K562 (cell line): ENCODE measurements around the gene LONP1. TPM values are rescaled to one million over a fixed set of nuclear protein-coding genes. Genes with fewer than 3 reads are reported as not detected.

ENCODE experiments used
- ATAC-seq: fragments of 200-7000 bp; cut with Tn5 transposase; 3 replicates; pipeline ENCODE4 v1.9.1; 2020; ENCODE audit warnings: moderate library complexity
- BruUV-seq: library from RNA; stranded (reverse); fragments of 400-500 nt; replicated peaks from 2 replicates; lab custom pipeline; 2021; lab: Mats Ljungman, UMichigan
- CTCF ChIA-PET: fragments of 300-600 bp; formaldehyde crosslinking; extraction: SDS; loops from one replicate; lab custom pipeline; 2021; ENCODE audit warnings: low intra/inter-chr PET ratio; lab: Yijun Ruan, JAX
- POLR2A ChIA-PET: fragments of 300-600, 350-650 bp; sonication (Branson Sonifier 250); formaldehyde crosslinking; extraction: SDS; loops from one replicate; lab custom pipeline; 2021; ENCODE audit warnings: antibody characterized with exemption, inconsistent platforms; lab: Yijun Ruan, JAX
- DNase-seq, 4 experiments: peaks; one replicate each; pipeline versions ENCODE4 v3.0.0 to v3.0.0-alpha.2; 2011 to 2018; ENCODE audit warnings: low spot score in 3 of 4, mixed read lengths in 3 of 4; ENCODE audit errors: extremely low read depth in 1 of 4
- FAIRE-seq: peaks from 2 replicates; lab custom pipeline; 2011; peaks lifted over from hg19 to GRCh38; lab: Jason Lieb, UNC
- H2AFZ ChIP-seq: 2 replicates; pipeline ENCODE4 v1.6.0; 2011; ENCODE audit warnings: low read depth, low read length, control low read depth, inconsistent platforms
- H3K27ac ChIP-seq: fragments of 200-600 bp; 3 replicates; pipeline ENCODE4 v1.8.0; 2011; ENCODE audit warnings: low read depth, mild to moderate bottlenecking, control low read depth, inconsistent platforms, low read length, moderate library complexity, mixed read lengths; ENCODE audit errors: extremely low read depth
- H3K27me3 ChIP-seq, 2 experiments: fragments of 300-600 bp in 1 of 2; 2 replicates in 1 of 2; 3 replicates in 1 of 2; pipeline versions ENCODE4 v1.6.0 to v1.8.0; 2011; ENCODE audit warnings: inconsistent platforms in 2 of 2, low read length in 2 of 2, mild to moderate bottlenecking in 1 of 2, mixed read lengths in 1 of 2, moderate library complexity in 1 of 2; ENCODE audit not compliant: control insufficient read depth in 2 of 2, insufficient read depth in 2 of 2
- H3K36me3 ChIP-seq: fragments of 300-600 bp; 3 replicates; pipeline ENCODE4 v1.8.0; 2011; ENCODE audit warnings: mild to moderate bottlenecking, low read length, inconsistent platforms; ENCODE audit not compliant: control insufficient read depth, insufficient read depth
- H3K4me1 ChIP-seq, 2 experiments: fragments of 200-600 bp in 1 of 2; replicated peaks in 1 of 2; 2 replicates in 1 of 2; 3 replicates in 1 of 2; pipeline versions ENCODE4 v1.5.1 to v1.8.0; 2011; ENCODE audit warnings: inconsistent platforms in 2 of 2, low read length in 2 of 2, mild to moderate bottlenecking in 1 of 2, mixed read lengths in 1 of 2, moderate library complexity in 1 of 2; ENCODE audit not compliant: control insufficient read depth in 2 of 2, insufficient read depth in 2 of 2
- H3K4me2 ChIP-seq: 2 replicates; pipeline ENCODE4 v1.6.1; 2011; ENCODE audit warnings: low read length, control low read depth, inconsistent platforms, mixed read lengths; ENCODE audit not compliant: insufficient read depth
- H3K4me3 ChIP-seq: fragments of 200-600 bp; sonication (generic), shearing (Covaris generic); 2 replicates; pipeline ENCODE4 v1.5.1; 2016; ENCODE audit warnings: control low read depth, inconsistent platforms
- H3K79me2 ChIP-seq: fragments of 200-600 bp; 3 replicates; pipeline ENCODE4 v1.8.0; 2011; ENCODE audit warnings: low read length, inconsistent platforms; ENCODE audit not compliant: control insufficient read depth, insufficient read depth
- H3K9ac ChIP-seq, 2 experiments: 2 replicates each; pipeline versions ENCODE4 v1.6.0 to v1.6.1; 2011; ENCODE audit warnings: low read depth in 2 of 2, low read length in 2 of 2, control low read depth in 1 of 2, inconsistent platforms in 1 of 2, mild to moderate bottlenecking in 1 of 2, mixed read lengths in 1 of 2; ENCODE audit not compliant: insufficient read depth in 1 of 2
- H3K9me1 ChIP-seq: one replicate; pipeline ENCODE4 v1.6.0; 2011; ENCODE audit warnings: inconsistent platforms, mild to moderate bottlenecking, low read length, moderate library complexity; ENCODE audit not compliant: control insufficient read depth, insufficient read depth
- H3K9me3 ChIP-seq: replicated peaks from 2 replicates; pipeline ENCODE4 v1.5.1; 2011; ENCODE audit warnings: low read depth, low read length, inconsistent platforms; ENCODE audit not compliant: control insufficient read depth, insufficient read depth
- H4K20me1 ChIP-seq: replicated peaks from 2 replicates; pipeline ENCODE4 v1.6.1; 2011; ENCODE audit warnings: low read length, inconsistent platforms, mixed read lengths; ENCODE audit not compliant: control insufficient read depth, insufficient read depth
- SIN3A ChIP-seq, 2 experiments: fragments of 150-350 bp in 1 of 2; IDR thresholded peaks; 2 replicates each; pipeline ENCODE4 v1.6.1; 2011 to 2016; ENCODE audit warnings: borderline replicate concordance in 2 of 2, low read depth in 2 of 2, low read length in 2 of 2, mild to moderate bottlenecking in 2 of 2, moderate library complexity in 2 of 2; ENCODE audit not compliant: control insufficient read depth in 1 of 2
- ZFX ChIP-seq: sonication (generic); formaldehyde crosslinking; IDR thresholded peaks from 2 replicates; pipeline ENCODE4 v1.8.0; 2022; ENCODE audit warnings: mild to moderate bottlenecking, missing genetic modification reagents, moderate library complexity
- ZNF583 ChIP-seq: fragments of 250-450 bp; sonication (Bioruptor Pico); IDR thresholded peaks from 2 replicates; pipeline ENCODE4 v1.4.0; 2020
- ZNF740 ChIP-seq, 3 experiments: fragments of 200-800 bp in 1 of 3; sonication (Bioruptor generic) in 1 of 3; sonication (generic) in 1 of 3; formaldehyde crosslinking in 1 of 3; IDR thresholded peaks; 2 replicates each; pipeline versions ENCODE4 v1.6.1 to v1.8.0; 2016 to 2022; ENCODE audit warnings: mild to moderate bottlenecking in 2 of 3, missing compliant biosample characterization in 2 of 3, missing genetic modification characterization in 2 of 3, missing genetic modification reagents in 1 of 3
- WGBS: fragments of 100-300 bp; shearing (Covaris generic); methylation state at CpG from one replicate; pipeline ENCODE4 v1.1.6; 2016; ENCODE audit warnings: low coverage, mixed read lengths; ENCODE audit not compliant: insufficient coverage; ENCODE audit errors: missing lambda C conversion rate; 5-methylcytosine and 5-hydroxymethylcytosine counted together
- in situ Hi-C: fragments of 300-500 bp; cut with MboI; formaldehyde crosslinking; loops from 4 replicates; pipeline ENCODE4 v1.15.0; 2018; ENCODE audit warnings: inconsistent platforms, mixed read lengths
- intact Hi-C: fragments of 100-400 bp; cut with micrococcal nuclease; formaldehyde crosslinking; loops from 2 replicates; pipeline ENCODE4 v1.14.2; 2022
- polyA plus RNA-seq, 8 experiments: library from polyadenylated mRNA; depleted of rRNA in 4 of 8; stranded (reverse) in 5 of 8; unstranded in 3 of 8; fragments of >200 nt; fragmentation: Nextera tagmentation in 2 of 8; fragmentation: Illumina TruSeq in 1 of 8; extraction: Ambion mirVana in 2 of 8; extraction: Trizol in 1 of 8; gene quantifications; 2 replicates each; pipeline versions ENCODE4 v1.2.1 to v1.2.3, GENCODE V29; 2011 to 2014; ENCODE audit warnings: inconsistent platforms in 1 of 8, missing spikeins in 1 of 8
- total RNA-seq, 7 experiments: library from RNA; depleted of rRNA in 6 of 7; stranded (reverse); fragments of >200 nt in 6 of 7; fragmentation: Illumina TruSeq in 2 of 7; extraction: Trizol in 2 of 7; gene quantifications; 2 replicates each; pipeline versions ENCODE4 v1.2.1 to v1.2.3, GENCODE V29; 2011 to 2021; ENCODE audit warnings: low replicate concordance in 1 of 7

Gene LONP1
- total and polyA plus RNA-seq, 9 of the 15 experiments (the other 6 are each of a cell fraction or from before 2014, with no cell fraction given), result 1.1 to 238 (median 84.5) TPM

- intact Hi-C loops, result loop anchor here (2.0 to 10.0 kb wide), 2 partner anchors 61 to 137 kb away; partner anchors contain the start of genes SAFB and SAFB2
- 0 out of 2 replicates have a peak, but pooled peaks have one; percentile 58 for TF ChIP-seq ZNF740 (CRISPR knock-in tag; IDR thresholded peaks at IDR 0.05)
- no peak for TF ChIP-seq ZNF740 (tag; IDR thresholded peaks at IDR 0.05)
- 0 out of 4 replicates have a peak, but pooled peaks of 1 of the 2 experiments have one; percentile 26 for TF ChIP-seq SIN3A (IDR thresholded peaks at IDR 0.05; ENCODE audit: borderline replicate concordance in 2 of 2, control insufficient read depth in 1 of 2, low read depth in 2 of 2, low read length in 2 of 2)
- peak; percentile 62; the same call in 1 of the 2 replicates for TF ChIP-seq ZFX (CRISPR knock-in tag)
- TF ChIP-seq ZNF583 (CRISPR knock-in tag), result no peak
- no peak for DNase-seq
- H3K4me2 ChIP-seq, result peak overlapping the region; percentile 73
- ATAC-seq, result no peak
- no peaks in the 10 kb centered on the region for H3K9me3 ChIP-seq
- ChIA-PET POLR2A (interaction anchor here (0.7 to 2.0 kb wide), 10 partner anchors 9 to 282 kb away, joined by 3 to 16 read pairs (median 4); partner anchors contain the start of genes CATSPERD, DUS3L and LONP1), CTCF (no interaction called here)
- peak overlapping the region; percentile 59 for H3K4me3 ChIP-seq
- BruUV-seq, result no TSS peak
- H3K9ac ChIP-seq, result peak overlapping the region; percentile 64 to 90; a peak in 3 of 4 replicates
- peaks cover 13% of the 10 kb centered on the region for H3K79me2 ChIP-seq
- peak overlapping the region; percentile 89 for H2AFZ ChIP-seq
- H3K27me3 ChIP-seq, result no peaks in the 10 kb centered on the region
- peaks cover 16% of the 10 kb centered on the region for H4K20me1 ChIP-seq
- H3K9me1 ChIP-seq, result no peaks in the 10 kb centered on the region
- H3K27ac ChIP-seq, result peak overlapping the region; percentile 81; the same call in 2 of the 3 replicates
- no peak for FAIRE-seq
- in situ Hi-C loops, result no loop called here
- H3K36me3 ChIP-seq, result peaks cover 10% of the 10 kb centered on the region; the same call in 1 of the 3 replicates
- 4% methylated on average over 5 of the region's 16 CpGs for WGBS
- H3K4me1 ChIP-seq, result peaks cover 18 to 53% of the 10 kb centered on the region in 2 experiments
These were observed 33.7 kb downstream of the LONP1 start for GRCh38 chr19:5686326-5686646.
